Stimulated activated CD8-positive, alpha-beta memory T cell treated with anti-CD3 and anti-CD28 coated beads, Interleukin-4, amount 100 ng/mL, for 1 hour (primary cell): ENCODE results near the gene JUP.

Experiments
- DNase-seq, 2 donors: peaks; one replicate each; pipeline ENCODE4 v3.0.0-alpha.2; 2020; ENCODE audit warnings: low read depth in 2 of 2, low spot score in 1 of 2

Gene JUP

DNA sequence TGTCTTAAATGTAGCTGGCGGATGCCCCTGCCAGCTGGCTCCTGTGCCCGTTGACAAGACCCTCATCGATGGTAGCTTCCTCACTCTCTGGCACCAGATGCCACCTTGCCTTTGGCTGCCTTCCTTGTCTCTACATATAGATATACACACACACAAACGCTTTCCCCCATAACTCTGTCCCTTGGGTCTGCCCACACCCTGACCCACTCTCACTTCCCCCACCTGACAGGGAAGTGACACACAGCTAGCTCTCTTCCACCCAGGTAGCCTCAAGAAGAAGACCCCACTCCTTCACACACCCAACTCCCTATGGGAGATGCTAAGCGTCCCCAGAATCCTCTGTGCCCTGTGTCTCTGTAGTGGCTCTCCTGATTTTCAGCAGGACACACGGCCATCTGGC is 25.6 kb downstream of the JUP start:
- DNase-seq: no peak

DNA sequence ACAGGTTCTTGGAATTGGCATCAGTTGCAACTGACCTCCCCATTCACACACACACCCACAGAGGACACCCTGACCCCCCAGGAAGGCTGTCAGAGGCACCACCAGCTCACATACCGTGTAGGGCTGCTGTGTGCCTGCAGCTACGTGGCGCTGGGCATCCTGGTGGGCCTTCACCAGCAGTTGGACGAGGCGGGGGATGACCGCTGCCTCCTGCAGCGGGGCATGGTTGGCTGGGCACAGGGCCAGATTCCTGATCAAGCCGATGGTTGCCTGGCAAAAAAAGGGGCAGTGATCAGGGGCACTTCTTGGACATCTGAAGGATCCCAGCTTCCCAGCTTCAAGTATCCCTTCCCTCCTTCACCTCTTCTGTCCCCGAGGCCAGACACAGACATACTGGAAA is 27.9 kb downstream of the JUP start:
- no peak for DNase-seq

DNA sequence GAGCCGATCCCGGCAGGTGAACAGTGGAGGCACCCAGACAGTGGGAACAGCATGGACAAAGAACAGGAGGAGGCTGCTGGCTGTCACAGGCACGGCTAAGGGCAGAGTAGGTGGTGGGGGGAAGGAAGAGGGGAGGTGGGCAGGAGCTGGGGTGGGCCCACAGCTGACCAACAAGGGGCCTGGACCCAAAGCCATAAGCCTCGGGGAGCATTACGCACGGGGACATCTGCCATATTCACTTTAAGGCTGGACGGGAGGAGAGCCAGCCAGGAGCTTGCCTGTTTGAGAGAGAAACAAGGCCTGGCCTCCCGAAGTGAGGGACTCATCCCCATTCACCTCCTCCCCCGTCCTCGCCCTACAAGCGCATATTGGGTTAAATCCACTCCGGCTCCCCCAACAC is 32.4 kb downstream of the JUP start:
- no peak for DNase-seq

- no peak for DNase-seq
These were observed 35.2 kb downstream of the JUP start for GRCh38 chr17:41751288-41751687.

- DNase-seq: no peak
These were observed 35.6 kb downstream of the JUP start for GRCh38 chr17:41750862-41751261.

GRCh38 chr17:41748275-41748674 is 38.2 kb downstream of the JUP start:
- no peak for DNase-seq

DNA sequence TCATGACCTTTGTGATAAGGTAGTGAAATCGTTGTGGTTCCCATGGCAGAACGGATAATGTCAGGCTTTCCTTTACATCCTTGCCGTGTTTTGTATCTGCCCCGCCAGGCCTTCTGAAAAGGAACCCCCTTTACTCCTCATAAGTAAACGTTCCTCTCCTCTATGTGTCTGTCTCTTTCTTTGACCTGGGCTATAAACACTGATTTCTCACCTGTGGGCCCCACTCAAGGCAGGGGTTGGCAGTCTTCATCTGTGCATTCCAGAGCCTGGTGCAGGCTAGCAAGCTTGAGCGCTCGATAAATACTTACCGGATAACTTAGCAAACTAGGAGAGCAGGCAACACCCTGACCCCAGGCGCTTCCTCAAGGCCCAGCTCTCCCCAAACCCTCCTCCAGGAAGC is 44.8 kb downstream of the JUP start:
- no peak for DNase-seq

DNA sequence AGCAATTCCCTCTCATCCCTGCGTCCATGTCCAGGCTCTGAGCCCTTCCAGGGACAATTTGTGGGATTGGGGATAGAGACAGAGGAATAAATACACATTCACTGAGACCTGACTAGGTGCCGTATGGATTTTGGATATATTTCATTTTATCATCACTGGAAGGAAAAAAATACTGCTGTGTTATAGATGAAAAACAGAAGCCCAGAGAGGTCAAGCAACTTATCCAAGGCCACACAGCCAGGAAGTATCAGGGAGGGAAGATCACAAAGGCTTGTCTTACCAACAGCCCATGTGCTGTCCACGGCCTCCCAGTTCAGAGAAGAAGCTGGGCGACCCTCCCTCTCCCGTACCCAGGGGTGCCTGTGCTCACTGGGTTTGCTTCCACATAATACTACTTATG is 46.0 kb downstream of the JUP start:
- no peak for DNase-seq

- no peak for DNase-seq
These were observed 46.7 kb downstream of the JUP start for GRCh38 chr17:41739661-41740352.

DNA sequence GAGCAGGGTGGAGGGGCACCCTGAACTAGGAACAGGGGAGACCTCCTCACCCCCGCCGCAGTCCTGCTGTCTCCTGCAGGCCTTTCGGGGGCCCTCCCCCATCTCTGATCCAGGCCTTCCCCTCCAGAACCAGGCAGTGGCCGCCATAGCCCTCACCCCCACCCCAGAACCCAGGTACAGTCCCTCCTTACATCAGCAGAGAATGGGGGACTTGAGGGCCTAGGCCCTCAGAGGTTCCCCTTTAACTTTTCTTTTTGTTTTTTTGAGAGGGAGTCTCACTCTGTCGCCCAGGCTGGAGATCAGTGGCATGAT is 47.8 kb downstream of the JUP start:
- DNase-seq: no peak

DNA sequence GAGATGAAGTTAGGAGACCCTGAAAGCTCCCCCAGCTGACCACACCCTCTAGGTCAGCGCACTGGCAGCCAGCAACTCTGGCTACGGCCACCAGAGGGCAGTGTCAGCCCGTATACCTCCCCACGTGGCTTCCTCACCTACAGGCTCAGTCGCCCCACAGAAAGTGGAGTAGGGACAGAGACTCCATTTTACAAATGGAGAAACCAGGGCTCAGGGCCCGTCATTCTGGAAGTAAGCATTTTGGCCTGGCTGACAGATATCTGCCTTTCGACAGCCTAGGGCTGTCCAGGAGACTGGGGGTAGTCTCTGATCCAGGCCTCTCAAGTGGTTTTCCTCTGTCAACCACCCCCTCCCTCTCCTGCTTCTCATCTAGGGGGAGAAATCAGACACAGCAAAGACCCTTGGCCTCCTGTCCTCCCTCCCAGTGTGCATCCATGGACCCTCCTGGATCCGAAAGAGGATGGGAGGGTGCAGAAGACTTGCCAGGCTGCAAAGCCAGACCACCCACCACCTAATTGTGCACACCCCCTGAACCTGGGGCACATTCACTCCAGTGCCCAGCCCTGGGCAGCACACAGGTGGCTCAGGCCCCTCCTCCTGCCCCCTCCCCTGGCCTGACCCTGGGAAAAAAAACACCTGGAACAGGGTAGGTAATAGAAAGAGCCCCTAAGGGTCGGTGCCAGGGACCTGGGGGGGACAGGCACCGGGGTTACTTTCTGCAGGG is 48.3 kb downstream of the JUP start:
- peak; percentile 61 to 65 for DNase-seq

- DNase-seq: no peak
These were observed 48.9 kb downstream of the JUP start for GRCh38 chr17:41737680-41738023.

- DNase-seq: no peak
These were observed 49.4 kb downstream of the JUP start for GRCh38 chr17:41736983-41737679.

DNA sequence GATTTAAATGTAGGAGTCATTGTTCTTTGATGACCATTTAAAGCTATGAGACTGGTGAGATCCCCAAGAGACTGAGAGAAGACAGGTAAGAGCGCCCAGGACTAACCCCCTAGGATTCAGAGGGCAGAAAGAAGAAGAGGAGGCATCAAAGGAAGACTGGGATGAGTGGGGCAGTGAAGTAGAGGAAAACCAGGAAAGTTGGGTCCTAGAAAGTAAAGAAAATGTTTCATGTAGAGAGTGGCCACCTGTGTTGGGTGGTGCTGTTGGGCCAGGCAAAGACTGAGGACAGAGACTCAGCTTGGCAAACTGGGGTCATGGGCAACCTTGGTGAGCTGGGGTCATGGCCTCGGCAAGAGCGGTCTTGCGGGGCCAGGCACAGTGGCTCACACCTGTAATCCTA is 50.8 kb downstream of the JUP start:
- DNase-seq: no peak

DNA sequence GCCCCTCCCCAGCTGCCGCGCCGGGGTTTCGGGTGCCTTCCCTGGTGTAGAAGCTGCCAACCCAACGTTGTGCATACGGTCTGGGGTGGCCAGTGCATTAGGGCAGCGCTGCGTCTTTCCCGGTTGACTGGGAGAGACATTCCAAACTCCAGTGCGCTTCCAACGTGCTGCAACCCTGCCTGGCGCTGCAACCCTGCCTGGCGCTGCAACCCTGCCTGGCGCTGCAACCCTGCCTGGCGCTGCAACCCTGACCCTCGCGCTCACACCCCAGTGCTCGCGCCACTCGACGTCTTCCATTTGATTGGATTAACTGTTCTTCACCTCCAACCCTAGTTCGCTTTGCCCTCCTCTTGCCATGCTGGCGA is 51.6 kb downstream of the JUP start:
- no peak for DNase-seq

DNA sequence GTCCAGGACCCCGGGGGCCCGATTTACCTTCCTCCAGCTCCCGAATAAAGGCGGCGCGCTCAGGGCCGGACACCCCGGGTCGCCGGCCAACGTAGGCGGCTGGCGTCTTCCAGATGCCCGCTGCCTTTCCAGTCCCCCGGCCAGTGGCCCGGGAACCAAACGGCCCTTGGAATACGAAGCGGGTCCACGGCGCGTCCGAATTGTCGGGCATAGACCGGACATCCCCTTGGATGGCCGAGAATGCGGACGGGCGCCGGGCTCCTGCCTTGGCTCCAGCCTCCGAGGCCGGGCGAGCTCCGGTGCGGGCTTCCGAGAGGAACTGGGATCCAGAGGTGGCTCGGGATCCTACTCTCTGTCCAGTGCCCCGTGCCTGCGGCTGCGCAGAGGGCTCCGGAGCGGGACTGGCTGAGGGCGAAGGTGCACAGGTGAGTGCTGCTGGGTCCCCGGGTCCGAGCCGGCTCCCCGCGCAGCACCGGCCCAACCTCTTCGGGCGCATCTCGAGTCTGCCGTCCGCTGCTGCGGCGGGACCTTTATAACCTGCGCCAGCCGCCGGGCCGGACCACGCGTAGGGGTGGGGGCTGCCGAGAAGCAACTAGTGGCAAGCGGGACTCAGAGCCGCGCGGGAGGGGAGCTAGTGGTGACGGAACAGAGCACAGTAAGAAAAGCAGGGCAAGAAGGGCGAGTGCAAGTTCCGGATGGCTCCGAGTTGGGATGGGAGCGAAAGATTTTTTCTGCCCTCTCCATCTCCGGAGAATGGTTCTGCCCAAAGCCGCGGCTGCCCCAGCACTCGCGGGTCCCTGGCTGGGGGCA is 52.2 kb downstream of the JUP start, which contains the start of gene HAP1:
Gene HAP1, minus strand, starts transcription at position 505 of the 810 bp plus-strand sequence. Its CDS starts 9 bp downstream, at position 496.
- DNase-seq: no peak

GRCh38 chr17:41733348-41734138 is 53.0 kb downstream of the JUP start:
- no peak for DNase-seq

DNA sequence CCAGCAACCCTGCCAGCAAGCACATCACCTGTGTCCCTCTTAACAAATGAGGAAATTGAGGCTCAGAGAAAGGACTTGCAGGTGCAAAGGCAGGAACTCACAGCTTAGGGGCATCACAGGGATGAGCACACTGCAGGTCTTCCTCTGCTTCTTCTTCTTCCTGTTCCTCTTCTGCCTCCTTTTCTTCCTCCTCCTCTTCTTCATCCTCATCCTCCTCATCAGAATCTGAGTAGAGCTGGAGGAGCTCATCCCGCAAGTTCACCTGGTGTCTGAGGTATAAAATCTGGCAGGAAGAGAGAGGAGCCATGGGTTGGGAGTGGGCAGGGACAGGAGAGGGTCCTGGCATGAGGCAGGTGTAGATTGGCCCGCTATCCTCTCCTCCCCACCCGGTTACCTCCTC is 54.7 kb downstream of the JUP start:
- DNase-seq: no peak

- no peak for DNase-seq
These were observed 56.0 kb downstream of the JUP start for GRCh38 chr17:41730479-41730878.

DNA sequence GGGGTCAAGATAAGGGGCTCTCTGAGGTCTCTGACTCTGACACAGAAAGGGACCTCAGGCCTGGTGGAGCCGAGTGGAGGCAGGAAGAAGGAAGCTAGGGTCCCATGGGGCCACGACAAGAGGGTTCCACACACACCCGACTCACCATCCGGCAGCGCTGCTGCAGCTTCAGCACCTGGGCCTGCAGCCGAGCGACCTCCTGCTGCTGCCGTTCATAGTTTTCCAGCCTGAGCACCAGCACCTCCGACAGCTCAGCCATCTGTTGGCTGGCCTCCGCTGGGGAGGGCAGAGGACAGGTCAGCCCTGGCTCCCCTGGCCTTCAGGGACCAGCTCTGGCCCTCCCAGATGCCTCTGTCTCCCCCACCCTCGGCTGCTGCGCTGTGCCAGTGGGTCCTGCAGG is 58.5 kb downstream of the JUP start:
- no peak for DNase-seq

DNA sequence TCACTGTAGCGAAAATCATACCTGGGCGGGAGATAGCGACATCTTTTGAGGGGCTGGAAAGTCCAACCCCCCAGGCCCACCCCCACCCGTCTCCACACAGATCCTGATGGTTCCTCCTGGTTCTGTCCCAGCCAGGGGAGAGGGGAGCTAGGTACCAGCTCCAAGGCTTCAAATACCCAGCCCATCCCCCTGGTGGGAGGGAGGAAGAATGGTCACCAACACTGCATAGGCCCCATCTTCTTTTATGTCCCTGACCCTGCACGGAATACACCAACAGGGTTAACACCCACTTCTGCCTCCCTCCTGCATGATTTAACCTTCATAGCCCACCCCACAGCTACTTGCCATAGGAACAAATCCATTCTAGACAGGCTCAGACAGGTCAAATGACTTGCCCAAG is 61.4 kb downstream of the JUP start:
- DNase-seq: no peak
